Cardiac fibroblast (primary cell): ENCODE data around the gene VDR.

ENCODE experiments used
- DNase-seq, 2 donors: peaks; one replicate each; pipeline versions ENCODE4 v3.0.0 to v3.0.0-alpha.2; 2010; ENCODE audit warnings: low read depth in 2 of 2
- H3K4me3 ChIP-seq, 2 donors: replicated peaks in 1 of 2; 1 replicate in 1 of 2; 2 replicates in 1 of 2; pipeline ENCODE4 v1.5.1; 2011; ENCODE audit warnings: low read depth in 2 of 2, low read length in 2 of 2, mild to moderate bottlenecking in 2 of 2, moderate library complexity in 1 of 2
- CTCF ChIP-seq: IDR thresholded peaks from one replicate; pipeline ENCODE4 v1.5.1; 2011; ENCODE audit warnings: low read depth, mild to moderate bottlenecking, low read length, inconsistent platforms

The VDR gene

GRCh38 chr12:47886510-47887240 is 18.1 kb downstream of the VDR start:
- TF ChIP-seq CTCF: no peak
- no peak overlapping the region for H3K4me3 ChIP-seq
- DNase-seq: no peak

GRCh38 chr12:47885566-47885965 is 19.2 kb downstream of the VDR start:
- peak in 1 of 2 donors; percentile 21 for DNase-seq
- no peak for TF ChIP-seq CTCF
- no peak overlapping the region for H3K4me3 ChIP-seq

- no peak overlapping the region for H3K4me3 ChIP-seq
- DNase-seq: no peak
- no peak for TF ChIP-seq CTCF
Observed at GRCh38 chr12:47885012-47885501, 19.7 kb downstream of the VDR start.

- DNase-seq: no peak
- TF ChIP-seq CTCF: no peak
- no peak overlapping the region for H3K4me3 ChIP-seq
Observed at GRCh38 chr12:47884501-47884900, 20.3 kb downstream of the VDR start.

GRCh38 chr12:47883663-47884195 is 21.1 kb downstream of the VDR start:
- no peak for TF ChIP-seq CTCF
- H3K4me3 ChIP-seq: no peak overlapping the region

GRCh38 chr12:47882781-47883546 is 21.8 kb downstream of the VDR start:
- DNase-seq: no peak
- TF ChIP-seq CTCF: no peak
- no peak overlapping the region for H3K4me3 ChIP-seq

More at GRCh38 chr12:47883663-47884195, 21.1 kb downstream of the VDR start:
- DNase-seq: no peak
